Measurements from ENCODE around the gene ZBTB11.
"Not testable (repeated sequence)": the region's sequence is repeated elsewhere in the genome, so short reads cannot be mapped to it uniquely, and the experiment has no call there.

The ZBTB11 gene

GRCh38 chr3:101640256-101640655 is 36.7 kb downstream of the ZBTB11 start:
- no peak overlapping the region for H3K4me3 ChIP-seq (ENCODE audit: low read length)
- no peaks in the 10 kb centered on the region for H3K27me3 ChIP-seq (ENCODE audit: control insufficient read depth, insufficient read depth, low read length)
- peaks cover 16% of the 10 kb centered on the region for H3K4me1 ChIP-seq (ENCODE audit: control insufficient read depth, insufficient read depth, low read length)
- no peak overlapping the region for H3K9ac ChIP-seq (ENCODE audit: low read depth, low read length)
- H3K36me3 ChIP-seq (ENCODE audit: insufficient read depth, low read length) = no peaks in the 10 kb centered on the region
- no peaks in the 10 kb centered on the region for H3K9me3 ChIP-seq (replicated peaks; ENCODE audit: low read length)
- H3K4me2 ChIP-seq (ENCODE audit: low read length) = no peak overlapping the region

GRCh38 chr3:101639280-101639963 is 37.5 kb downstream of the ZBTB11 start:
- Histone ChIP-seq H3K4me3 (ENCODE audit: low read length) (no peak overlapping the region), H3K27me3 (ENCODE audit: control insufficient read depth, insufficient read depth, low read length) (no peaks in the 10 kb centered on the region), H3K4me2 (ENCODE audit: low read length) (no peak overlapping the region), H3K9ac (ENCODE audit: low read depth, low read length) (no peak overlapping the region), H3K4me1 (ENCODE audit: control insufficient read depth, insufficient read depth, low read length) (peaks cover 13% of the 10 kb centered on the region), H3K9me3 (replicated peaks; ENCODE audit: low read length) (no peaks in the 10 kb centered on the region), H3K36me3 (ENCODE audit: insufficient read depth, low read length) (no peaks in the 10 kb centered on the region)

GRCh38 chr3:101638261-101638745 is 38.6 kb downstream of the ZBTB11 start:
- Histone ChIP-seq H3K4me1 (ENCODE audit: control insufficient read depth, insufficient read depth, low read length) (peaks cover 3% of the 10 kb centered on the region), H3K9me3 (replicated peaks; ENCODE audit: low read length) (no peaks in the 10 kb centered on the region), H3K4me2 (ENCODE audit: low read length) (no peak overlapping the region), H3K4me3 (ENCODE audit: low read length) (no peak overlapping the region), H3K9ac (ENCODE audit: low read depth, low read length) (no peak overlapping the region), H3K27me3 (ENCODE audit: control insufficient read depth, insufficient read depth, low read length) (peaks cover 3% of the 10 kb centered on the region), H3K36me3 (ENCODE audit: insufficient read depth, low read length) (no peaks in the 10 kb centered on the region)

GRCh38 chr3:101637451-101637850 is 39.5 kb downstream of the ZBTB11 start:
- peaks cover 3% of the 10 kb centered on the region for H3K27me3 ChIP-seq (ENCODE audit: control insufficient read depth, insufficient read depth, low read length)
- no peaks in the 10 kb centered on the region for H3K4me1 ChIP-seq (ENCODE audit: control insufficient read depth, insufficient read depth, low read length)
- H3K4me3 ChIP-seq (ENCODE audit: low read length) = no peak overlapping the region
- H3K9ac ChIP-seq (ENCODE audit: low read depth, low read length) = no peak overlapping the region
- H3K9me3 ChIP-seq (replicated peaks; ENCODE audit: low read length) = no peaks in the 10 kb centered on the region
- no peak overlapping the region for H3K4me2 ChIP-seq (ENCODE audit: low read length)
- H3K36me3 ChIP-seq (ENCODE audit: insufficient read depth, low read length) = no peaks in the 10 kb centered on the region

GRCh38 chr3:101635954-101636798 is 40.8 kb downstream of the ZBTB11 start:
- Histone ChIP-seq H3K36me3 (ENCODE audit: insufficient read depth, low read length) (no peaks in the 10 kb centered on the region), H3K4me3 (ENCODE audit: low read length) (no peak overlapping the region), H3K4me2 (ENCODE audit: low read length) (peak overlapping the region; percentile 41), H3K9ac (ENCODE audit: low read depth, low read length) (no peak overlapping the region), H3K9me3 (replicated peaks; ENCODE audit: low read length) (no peaks in the 10 kb centered on the region), H3K4me1 (ENCODE audit: control insufficient read depth, insufficient read depth, low read length) (no peaks in the 10 kb centered on the region), H3K27me3 (ENCODE audit: control insufficient read depth, insufficient read depth, low read length) (peaks cover 3% of the 10 kb centered on the region)

GRCh38 chr3:101635345-101635744 is 41.6 kb downstream of the ZBTB11 start:
- Histone ChIP-seq H3K9me3 (replicated peaks; ENCODE audit: low read length) (no peaks in the 10 kb centered on the region), H3K9ac (ENCODE audit: low read depth, low read length) (no peak overlapping the region), H3K4me3 (ENCODE audit: low read length) (no peak overlapping the region), H3K4me2 (ENCODE audit: low read length) (no peak overlapping the region), H3K36me3 (ENCODE audit: insufficient read depth, low read length) (no peaks in the 10 kb centered on the region), H3K27me3 (ENCODE audit: control insufficient read depth, insufficient read depth, low read length) (peaks cover 3% of the 10 kb centered on the region), H3K4me1 (ENCODE audit: control insufficient read depth, insufficient read depth, low read length) (no peaks in the 10 kb centered on the region)

GRCh38 chr3:101634591-101635196 is 42.2 kb downstream of the ZBTB11 start:
- Histone ChIP-seq H3K4me1 (ENCODE audit: control insufficient read depth, insufficient read depth, low read length) (no peaks in the 10 kb centered on the region), H3K36me3 (ENCODE audit: insufficient read depth, low read length) (no peaks in the 10 kb centered on the region), H3K27me3 (ENCODE audit: control insufficient read depth, insufficient read depth, low read length) (peaks cover 3% of the 10 kb centered on the region), H3K9ac (ENCODE audit: low read depth, low read length) (no peak overlapping the region), H3K4me2 (ENCODE audit: low read length) (no peak overlapping the region), H3K4me3 (ENCODE audit: low read length) (no peak overlapping the region), H3K9me3 (replicated peaks; ENCODE audit: low read length) (no peaks in the 10 kb centered on the region)

- Histone ChIP-seq H3K4me3 (ENCODE audit: low read length) (no peak overlapping the region), H3K36me3 (ENCODE audit: insufficient read depth, low read length) (no peaks in the 10 kb centered on the region), H3K9me3 (replicated peaks; ENCODE audit: low read length) (no peaks in the 10 kb centered on the region), H3K9ac (ENCODE audit: low read depth, low read length) (no peak overlapping the region), H3K4me2 (ENCODE audit: low read length) (no peak overlapping the region), H3K4me1 (ENCODE audit: control insufficient read depth, insufficient read depth, low read length) (no peaks in the 10 kb centered on the region), H3K27me3 (ENCODE audit: control insufficient read depth, insufficient read depth, low read length) (peaks cover 3% of the 10 kb centered on the region)
Observed at GRCh38 chr3:101633186-101633585, 43.7 kb downstream of the ZBTB11 start.

GRCh38 chr3:101632586-101632985 is 44.3 kb downstream of the ZBTB11 start:
- no peaks in the 10 kb centered on the region for H3K9me3 ChIP-seq (replicated peaks; ENCODE audit: low read length)
- H3K36me3 ChIP-seq (ENCODE audit: insufficient read depth, low read length) = no peaks in the 10 kb centered on the region
- peaks cover 3% of the 10 kb centered on the region for H3K27me3 ChIP-seq (ENCODE audit: control insufficient read depth, insufficient read depth, low read length)
- H3K4me3 ChIP-seq (ENCODE audit: low read length) = no peak overlapping the region
- H3K9ac ChIP-seq (ENCODE audit: low read depth, low read length) = no peak overlapping the region
- H3K4me2 ChIP-seq (ENCODE audit: low read length) = no peak overlapping the region
- H3K4me1 ChIP-seq (ENCODE audit: control insufficient read depth, insufficient read depth, low read length) = no peaks in the 10 kb centered on the region

- H3K36me3 ChIP-seq (ENCODE audit: insufficient read depth, low read length); H3K4me2 ChIP-seq (ENCODE audit: low read length); H3K4me1 ChIP-seq (ENCODE audit: control insufficient read depth, insufficient read depth, low read length); H3K9me3 ChIP-seq (replicated peaks; ENCODE audit: low read length); H3K9ac ChIP-seq (ENCODE audit: low read depth, low read length); H3K4me3 ChIP-seq (ENCODE audit: low read length); H3K27me3 ChIP-seq (ENCODE audit: control insufficient read depth, insufficient read depth, low read length): not testable (repeated sequence)
Observed at GRCh38 chr3:101631959-101632358, 45.0 kb downstream of the ZBTB11 start.

GRCh38 chr3:101631098-101631796 is 45.7 kb downstream of the ZBTB11 start:
- no peak overlapping the region for H3K4me3 ChIP-seq (ENCODE audit: low read length)
- no peaks in the 10 kb centered on the region for H3K36me3 ChIP-seq (ENCODE audit: insufficient read depth, low read length)
- H3K9me3 ChIP-seq (replicated peaks; ENCODE audit: low read length) = no peaks in the 10 kb centered on the region
- H3K27me3 ChIP-seq (ENCODE audit: control insufficient read depth, insufficient read depth, low read length) = peaks cover 3% of the 10 kb centered on the region
- H3K9ac ChIP-seq (ENCODE audit: low read depth, low read length) = no peak overlapping the region
- H3K4me1 ChIP-seq (ENCODE audit: control insufficient read depth, insufficient read depth, low read length) = no peaks in the 10 kb centered on the region
- H3K4me2 ChIP-seq (ENCODE audit: low read length) = no peak overlapping the region

Data from skeletal muscle satellite cell (primary cell).